SK-N-SH treated with all-trans-retinoic acid at 6 μM for 48 hours (cell line): ENCODE measurements around the gene CTCFL.

Source experiments
- ATAC-seq: fragments of 200-7000 bp; cut with Tn5 transposase; 3 replicates; pipeline ENCODE4 v1.9.1; 2020; ENCODE audit warnings: mild to moderate bottlenecking, moderate library complexity
- ARNTL ChIP-seq: fragments of 450-650 bp; formaldehyde crosslinking; IDR thresholded peaks from 2 replicates; pipeline ENCODE4 v1.5.0; 2020; ENCODE audit warnings: low read depth, mild to moderate bottlenecking, moderate library complexity, borderline replicate concordance
- BACH2 ChIP-seq: fragments of 250-450 bp; sonication (Bioruptor Pico); IDR thresholded peaks from 2 replicates; pipeline ENCODE4 v1.9.0; 2021; ENCODE audit warnings: mild to moderate bottlenecking, borderline replicate concordance
- CREB5 ChIP-seq: fragments of 250-450 bp; sonication (Bioruptor Pico); IDR thresholded peaks from 2 replicates; pipeline ENCODE4 v1.5.1; 2020; ENCODE audit warnings: low read depth, mild to moderate bottlenecking, moderate library complexity
- CSDC2 ChIP-seq: fragments of 250-450 bp; sonication (Bioruptor Pico); IDR thresholded peaks from 2 replicates; pipeline ENCODE4 v1.5.0; 2020; ENCODE audit warnings: mild to moderate bottlenecking, moderate library complexity
- ESRRG ChIP-seq: fragments of 250-450 bp; sonication (Bioruptor Pico); IDR thresholded peaks from 2 replicates; pipeline ENCODE4 v1.6.1; 2021; ENCODE audit warnings: mild to moderate bottlenecking
- GLIS3 ChIP-seq: fragments of 250-450 bp; sonication (Bioruptor Pico); IDR thresholded peaks from 2 replicates; pipeline ENCODE4 v1.5.0; 2020; ENCODE audit warnings: mild to moderate bottlenecking, moderate library complexity
- OSR1 ChIP-seq: fragments of 250-450 bp; sonication (Bioruptor Pico); IDR thresholded peaks from 2 replicates; pipeline ENCODE4 v1.8.0; 2022; ENCODE audit warnings: moderate library complexity, mild to moderate bottlenecking, inconsistent platforms
- PATZ1 ChIP-seq: fragments of 250-450 bp; sonication (Bioruptor Pico); IDR thresholded peaks from 2 replicates; pipeline ENCODE4 v1.8.0; 2020; ENCODE audit warnings: mild to moderate bottlenecking, moderate library complexity, borderline replicate concordance
- PPARA ChIP-seq: fragments of 250-450 bp; sonication (Bioruptor Pico); IDR thresholded peaks from 2 replicates; pipeline ENCODE4 v1.5.0; 2020; ENCODE audit warnings: mild to moderate bottlenecking, borderline replicate concordance
- SNAI2 ChIP-seq: fragments of 250-450 bp; sonication (Bioruptor Pico); IDR thresholded peaks from 2 replicates; pipeline ENCODE4 v1.5.0; 2020; ENCODE audit warnings: mild to moderate bottlenecking, moderate library complexity
- TCF4 ChIP-seq: fragments of 250-450 bp; sonication (Bioruptor Pico); IDR thresholded peaks from 2 replicates; pipeline ENCODE4 v1.8.0; 2021; ENCODE audit warnings: mild to moderate bottlenecking, moderate library complexity, borderline replicate concordance
- TOX ChIP-seq: fragments of 250-450 bp; sonication (Bioruptor Pico); IDR thresholded peaks from 2 replicates; pipeline ENCODE4 v1.8.0; 2021; ENCODE audit warnings: mild to moderate bottlenecking, moderate library complexity, borderline replicate concordance
- TSHZ2 ChIP-seq: fragments of 250-450 bp; sonication (Bioruptor Pico); IDR thresholded peaks from 2 replicates; pipeline ENCODE4 v1.5.0; 2020; ENCODE audit warnings: mild to moderate bottlenecking, moderate library complexity
- ZC3H10 ChIP-seq: fragments of 250-450 bp; sonication (Bioruptor Pico); IDR thresholded peaks from 2 replicates; pipeline ENCODE4 v1.5.1; 2021; ENCODE audit warnings: mild to moderate bottlenecking, moderate library complexity
- ZFP3 ChIP-seq: fragments of 250-450 bp; sonication (Bioruptor Pico); IDR thresholded peaks from 2 replicates; pipeline ENCODE4 v1.5.0; 2020; ENCODE audit warnings: mild to moderate bottlenecking, moderate library complexity
- ZFP30 ChIP-seq: fragments of 450-650 bp; formaldehyde crosslinking; IDR thresholded peaks from 2 replicates; pipeline ENCODE4 v1.5.0; 2022; ENCODE audit warnings: mild to moderate bottlenecking, moderate library complexity
- ZNF565 ChIP-seq: fragments of 450-650 bp; formaldehyde crosslinking; conservative IDR thresholded peaks from 2 replicates; pipeline ENCODE4 v1.5.0; 2020; ENCODE audit warnings: low read depth, mild to moderate bottlenecking, moderate library complexity
- ZNF8 ChIP-seq: fragments of 450-650 bp; formaldehyde crosslinking; IDR thresholded peaks from 2 replicates; pipeline ENCODE4 v1.5.0; 2020; ENCODE audit warnings: mild to moderate bottlenecking, moderate library complexity
- TF ChIP-seq, protein P1 (sequence below): fragments of 250-450 bp; sonication (Bioruptor Pico); IDR thresholded peaks from 2 replicates; pipeline ENCODE4 v1.8.0; 2021; ENCODE audit warnings: low read depth, mild to moderate bottlenecking, moderate library complexity, borderline replicate concordance

Gene CTCFL

DNA sequence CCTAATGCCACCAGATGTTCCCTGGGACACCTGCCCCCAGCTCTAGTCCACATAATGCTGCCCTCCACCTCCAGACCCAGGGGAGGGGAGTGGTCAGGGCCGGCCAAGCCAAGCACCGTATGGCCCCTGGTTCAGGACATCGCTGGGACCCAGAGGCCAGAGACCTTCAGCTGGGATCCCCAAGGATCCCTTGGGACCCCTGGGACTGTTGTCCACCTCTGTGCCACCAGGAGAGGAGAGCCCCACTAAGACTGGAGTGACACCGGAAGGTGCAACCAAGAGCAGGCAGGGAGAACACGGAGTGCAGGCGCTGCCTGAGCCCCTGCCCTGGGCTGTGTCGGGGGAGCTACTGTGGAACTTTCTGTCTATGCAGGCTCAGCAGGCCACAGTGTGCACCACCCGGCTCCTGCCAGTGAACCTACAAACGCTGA lies 43.6 kb downstream of the CTCFL start (continued):
- TF ChIP-seq PATZ1 = no peak

DNA sequence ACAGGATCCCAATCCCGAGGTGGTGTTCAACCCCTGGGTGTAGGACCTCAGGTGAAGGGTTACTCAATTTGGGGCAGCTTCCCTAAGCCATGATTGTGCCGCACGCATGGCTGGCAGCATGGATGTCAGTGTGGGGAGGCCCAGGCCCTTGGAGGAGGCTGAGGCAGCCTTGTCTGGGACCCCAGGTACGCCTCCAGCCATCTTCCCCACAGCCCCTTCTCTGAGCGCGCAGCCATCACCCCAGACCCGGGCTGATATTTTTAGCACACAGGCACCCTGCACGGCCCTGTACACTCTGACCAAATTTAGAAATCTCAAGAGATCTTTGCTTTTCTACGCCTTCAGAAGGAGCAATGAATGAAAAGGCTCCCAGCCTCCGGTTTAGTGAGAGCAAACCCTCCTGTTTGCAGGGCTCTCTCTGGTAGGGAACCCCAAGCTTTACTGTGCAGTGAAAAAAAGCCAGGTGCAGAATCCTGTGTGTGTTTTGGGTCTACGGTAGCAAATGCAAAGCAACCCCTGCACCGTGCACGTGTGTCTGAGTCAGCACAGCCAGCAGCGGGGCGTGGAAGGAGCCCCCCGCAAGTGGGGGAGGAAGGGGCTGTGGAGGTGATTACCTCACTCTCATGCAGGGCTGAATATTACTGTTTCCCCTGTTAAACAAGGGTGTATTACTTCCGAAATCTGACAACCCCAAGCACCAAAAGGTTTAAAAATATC lies 44.3 kb downstream of the CTCFL start:
- ATAC-seq = no peak
- no peak for TF ChIP-seq SNAI2 (CRISPR knock-in tag)
- no peak for TF ChIP-seq TCF4
- no peak for TF ChIP-seq TSHZ2 (CRISPR knock-in tag)
- TF ChIP-seq ARNTL = no peak
- no peak for TF ChIP-seq ZFP3 (CRISPR knock-in tag)
- no peak for TF ChIP-seq OSR1 (CRISPR knock-in tag)
- no peak for TF ChIP-seq ZFP30 (CRISPR knock-in tag)
- TF ChIP-seq ZC3H10 (CRISPR knock-in tag) = no peak
- TF ChIP-seq ESRRG (CRISPR knock-in tag) = no peak
- TF ChIP-seq CREB5 = no peak

GRCh38 chr20:57479196-57479595 lies 45.7 kb downstream of the CTCFL start:
- ATAC-seq = no peak
- TF ChIP-seq CSDC2 (CRISPR knock-in tag) = no peak
- TF ChIP-seq BACH2 = no peak
- TF ChIP-seq TOX (CRISPR knock-in tag) = no peak
- TF ChIP-seq SNAI2 (CRISPR knock-in tag) = no peak
- TF ChIP-seq PPARA (CRISPR knock-in tag) = no peak
- TF ChIP-seq, protein P1, sequence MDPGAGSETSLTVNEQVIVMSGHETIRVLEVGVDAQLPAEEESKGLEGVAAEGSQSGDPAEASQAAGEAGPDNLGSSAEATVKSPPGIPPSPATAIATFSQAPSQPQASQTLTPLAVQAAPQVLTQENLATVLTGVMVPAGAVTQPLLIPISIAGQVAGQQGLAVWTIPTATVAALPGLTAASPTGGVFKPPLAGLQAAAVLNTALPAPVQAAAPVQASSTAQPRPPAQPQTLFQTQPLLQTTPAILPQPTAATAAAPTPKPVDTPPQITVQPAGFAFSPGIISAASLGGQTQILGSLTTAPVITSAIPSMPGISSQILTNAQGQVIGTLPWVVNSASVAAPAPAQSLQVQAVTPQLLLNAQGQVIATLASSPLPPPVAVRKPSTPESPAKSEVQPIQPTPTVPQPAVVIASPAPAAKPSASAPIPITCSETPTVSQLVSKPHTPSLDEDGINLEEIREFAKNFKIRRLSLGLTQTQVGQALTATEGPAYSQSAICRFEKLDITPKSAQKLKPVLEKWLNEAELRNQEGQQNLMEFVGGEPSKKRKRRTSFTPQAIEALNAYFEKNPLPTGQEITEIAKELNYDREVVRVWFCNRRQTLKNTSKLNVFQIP (CRISPR knock-in tag) = no peak
- TF ChIP-seq ZNF8 (CRISPR knock-in tag) = no peak
- TF ChIP-seq ARNTL = no peak
- TF ChIP-seq GLIS3 (CRISPR knock-in tag) = no peak
- TF ChIP-seq ZNF565 = no peak
- no peak for TF ChIP-seq PATZ1
- TF ChIP-seq CREB5 = no peak
- TF ChIP-seq OSR1 (CRISPR knock-in tag) = no peak
